HepG2 (cell line): Measurements from ENCODE around the gene LIMA1. TPM values are rescaled to one million over a fixed set of nuclear protein-coding genes. Genes with fewer than 3 reads are reported as not detected.
A peak's percentile ranks its signal among the peaks of the same experiment; 100 is the strongest.

Source experiments
- ARID2 ChIP-seq: sonication (generic); formaldehyde crosslinking; IDR thresholded peaks from 2 replicates; pipeline ENCODE4 v1.8.1; 2022; ENCODE audit warnings: mild to moderate bottlenecking, missing genetic modification reagents, borderline replicate concordance
- CBX2 ChIP-seq, 2 experiments: fragments of 200-600 bp in 1 of 2; sonication (generic); formaldehyde crosslinking in 1 of 2; IDR thresholded peaks; 2 replicates each; pipeline versions ENCODE4 v1.7.0 to v1.8.1; 2018 to 2022; ENCODE audit warnings: low read depth in 2 of 2, low read length in 1 of 2, mild to moderate bottlenecking in 1 of 2, missing genetic modification reagents in 1 of 2
- CCDC6 ChIP-seq: sonication (generic); formaldehyde crosslinking; IDR thresholded peaks from 2 replicates; pipeline ENCODE4 v1.8.1; 2022; ENCODE audit warnings: mild to moderate bottlenecking, missing genetic modification reagents, moderate library complexity
- FOSL1 ChIP-seq: sonication (generic); formaldehyde crosslinking; IDR thresholded peaks from 2 replicates; pipeline ENCODE4 v1.9.0; 2021; ENCODE audit warnings: missing genetic modification reagents, borderline replicate concordance
- GTF2F1 ChIP-seq: fragments of 150-350 bp; IDR thresholded peaks from 2 replicates; pipeline ENCODE4 v1.6.1; 2014; ENCODE audit warnings: low read length
- KLF15 ChIP-seq: sonication (generic); formaldehyde crosslinking; IDR thresholded peaks from 2 replicates; pipeline ENCODE4 v1.8.1; 2023; ENCODE audit warnings: borderline replicate concordance, mild to moderate bottlenecking, inconsistent platforms, missing genetic modification reagents, mixed read lengths
- MBNL3 ChIP-seq: fragments of 250-450 bp; sonication (Bioruptor Pico); conservative IDR thresholded peaks from 2 replicates; pipeline ENCODE4 v1.8.0; 2022; ENCODE audit warnings: mild to moderate bottlenecking, inconsistent platforms
- MED13 ChIP-seq: sonication (generic); formaldehyde crosslinking; IDR thresholded peaks from 2 replicates; pipeline ENCODE4 v1.5.0; 2020; ENCODE audit warnings: missing genetic modification reagents
- NR2F2 ChIP-seq: IDR thresholded peaks from 2 replicates; pipeline ENCODE4 v1.6.1; 2012; ENCODE audit warnings: low read depth, inconsistent platforms, borderline replicate concordance
- PITX1 ChIP-seq: sonication (generic); formaldehyde crosslinking; IDR thresholded peaks from 2 replicates; pipeline ENCODE4 v1.5.1; 2020; ENCODE audit warnings: mild to moderate bottlenecking, missing genetic modification reagents
- POLR2G ChIP-seq: fragments of 200-400 bp; formaldehyde crosslinking; IDR thresholded peaks from 2 replicates; pipeline ENCODE4 v1.6.1; 2018; ENCODE audit warnings: mild to moderate bottlenecking, low read depth, low read length, moderate library complexity
- RFX1 ChIP-seq: fragments of 450-650 bp; IDR thresholded peaks from 2 replicates; pipeline ENCODE4 v1.6.1; 2017
- RXRA ChIP-seq: sonication (generic); formaldehyde crosslinking; IDR thresholded peaks from 2 replicates; pipeline ENCODE4 v1.5.1; 2020; ENCODE audit warnings: missing genetic modification reagents
- SMYD3 ChIP-seq: sonication (generic); formaldehyde crosslinking; IDR thresholded peaks from 2 replicates; pipeline ENCODE4 v1.8.1; 2023; ENCODE audit warnings: mild to moderate bottlenecking, missing genetic modification reagents
- TFE3 ChIP-seq: IDR thresholded peaks from 2 replicates; pipeline ENCODE4 v1.6.1; 2016
- XRCC5 ChIP-seq: fragments of 200-400 bp; formaldehyde crosslinking; optimal IDR thresholded peaks from 2 replicates; pipeline ENCODE3; 2017; ENCODE audit warnings: mild to moderate bottlenecking, low read length
- ZBTB39 ChIP-seq: sonication (generic); formaldehyde crosslinking; IDR thresholded peaks from 2 replicates; pipeline ENCODE4 v1.5.0; 2020; ENCODE audit warnings: missing genetic modification reagents
- ZKSCAN1 ChIP-seq: fragments of 150-350 bp; IDR thresholded peaks from 2 replicates; pipeline ENCODE4 v1.6.1; 2014; ENCODE audit warnings: low read length
- ZNF232 ChIP-seq: sonication (generic); formaldehyde crosslinking; IDR thresholded peaks from 2 replicates; pipeline ENCODE4 v1.4.0; 2020; ENCODE audit warnings: missing genetic modification reagents, borderline replicate concordance
- ZNF562 ChIP-seq: sonication (generic); formaldehyde crosslinking; IDR thresholded peaks from 2 replicates; pipeline ENCODE4 v1.8.0; 2022; ENCODE audit warnings: missing genetic modification reagents, borderline replicate concordance
- ZNF644 ChIP-seq: IDR thresholded peaks from 2 replicates; pipeline ENCODE4 v1.6.1; 2016; ENCODE audit warnings: low read depth
- ZNF678 ChIP-seq: sonication (generic); formaldehyde crosslinking; IDR thresholded peaks from 2 replicates; pipeline ENCODE4 v1.4.0; 2020; ENCODE audit warnings: mild to moderate bottlenecking, missing genetic modification reagents
- ZNF83 ChIP-seq: sonication (generic); formaldehyde crosslinking; IDR thresholded peaks from 2 replicates; pipeline ENCODE4 v1.4.0; 2020; ENCODE audit warnings: missing genetic modification reagents, mild to moderate bottlenecking, borderline replicate concordance
- ZSCAN22 ChIP-seq: sonication (generic); formaldehyde crosslinking; IDR thresholded peaks from 2 replicates; pipeline ENCODE4 v1.4.0; 2020; ENCODE audit warnings: mild to moderate bottlenecking, missing genetic modification reagents
- polyA plus RNA-seq, 8 experiments: library from polyadenylated mRNA; depleted of rRNA in 3 of 8; stranded (reverse) in 7 of 8; unstranded in 1 of 8; fragments of >200 nt; fragmentation: Illumina TruSeq in 4 of 8; extraction: Trizol in 4 of 8; gene quantifications; 2 replicates each; pipeline versions ENCODE4 v1.2.1 to v1.2.3, GENCODE V29; 2011 to 2016; ENCODE audit warnings: low read depth in 4 of 8, missing spikeins in 1 of 8, mixed read lengths in 1 of 8; ENCODE audit not compliant: insufficient read depth in 1 of 8
- total RNA-seq, 5 experiments: library from RNA; depleted of rRNA; stranded (reverse); fragments of >200 nt; fragmentation: Illumina TruSeq; extraction: Trizol; gene quantifications; 2 replicates each; pipeline ENCODE4 v1.2.3, GENCODE V29; 2016; ENCODE audit warnings: low read depth in 1 of 5
- TF ChIP-seq, protein P1 (sequence below): IDR thresholded peaks from 2 replicates; pipeline ENCODE4 v1.6.1; 2016; ENCODE audit warnings: mild to moderate bottlenecking, missing biosample characterization, missing genetic modification reagents
- TF ChIP-seq, protein P2 (sequence below): sonication (generic); formaldehyde crosslinking; IDR thresholded peaks from 2 replicates; pipeline ENCODE4 v1.4.0; 2020; ENCODE audit warnings: missing genetic modification reagents, low read depth, mild to moderate bottlenecking, borderline replicate concordance
- TF ChIP-seq, protein P3 (sequence below): sonication (generic); formaldehyde crosslinking; IDR thresholded peaks from 2 replicates; pipeline ENCODE4 v1.4.0; 2020; ENCODE audit warnings: missing genetic modification reagents

The LIMA1 gene
- total and polyA plus RNA-seq, 2 of the 13 experiments (the other 11 are each of a cell fraction or from before 2014, with no cell fraction given) = 13.0 to 19.8 TPM

DNA sequence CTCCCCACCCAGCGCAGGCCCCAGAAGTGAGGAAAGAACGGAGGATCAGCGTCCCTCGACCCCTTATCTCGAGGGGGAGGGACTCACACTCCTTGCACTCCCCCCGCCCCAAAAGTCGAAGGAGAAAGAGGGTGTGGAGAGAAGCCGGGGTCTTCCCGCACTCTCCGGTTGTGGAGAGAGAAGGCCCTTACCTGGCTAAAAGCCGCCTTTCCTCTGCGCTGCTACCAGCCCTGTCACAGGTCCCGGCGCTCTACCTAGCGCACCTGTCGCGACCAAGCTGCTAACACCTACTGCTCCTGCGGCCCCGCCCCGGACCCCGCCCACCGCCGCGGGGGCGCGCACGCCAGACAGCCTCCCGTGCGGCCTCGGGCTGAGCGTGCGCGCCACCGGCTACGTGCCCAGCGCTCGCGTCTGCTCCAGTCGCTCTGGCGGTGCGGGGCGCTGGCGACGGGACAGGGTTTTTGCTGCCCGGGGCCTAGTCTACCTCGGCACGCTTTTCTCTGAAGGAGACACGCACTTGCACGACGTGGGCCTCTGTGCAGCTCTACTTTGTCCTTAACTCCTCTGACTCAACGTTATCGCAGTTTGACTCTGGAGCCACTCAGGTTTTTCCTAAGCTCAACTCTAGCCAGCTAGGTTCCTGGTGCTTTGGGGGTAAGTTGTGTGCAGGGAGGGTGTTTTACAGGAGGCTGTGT, at the start of gene LIMA1 (continued):
- TF ChIP-seq ZBTB39 (CRISPR knock-in tag) (no peak), ARID2 (CRISPR knock-in tag) (no peak), ZNF644 (CRISPR knock-in tag) (no peak), RXRA (CRISPR knock-in tag) (no peak), ZSCAN22 (CRISPR knock-in tag) (no peak), SMYD3 (CRISPR knock-in tag) (no peak), CBX2 (IDR thresholded peaks at IDR 0.05; ENCODE audit: low read depth, low read length) (no peak), CBX2 (CRISPR knock-in tag; IDR thresholded peaks at IDR 0.05; ENCODE audit: low read depth) (no peak), CCDC6 (CRISPR knock-in tag) (no peak; the same call in 1 of the 2 replicates), NR2F2 (no peak; the same call in 1 of the 2 replicates), GTF2F1 (no peak), RFX1 (no peak), MED13 (CRISPR knock-in tag) (no peak), FOSL1 (CRISPR knock-in tag) (no peak), TFE3 (CRISPR knock-in tag) (no peak), ZNF678 (CRISPR knock-in tag) (no peak), ZNF83 (CRISPR knock-in tag) (no peak), ZKSCAN1 (no peak), POLR2G (peak; percentile 97), ZNF562 (CRISPR knock-in tag) (no peak), KLF15 (CRISPR knock-in tag) (0 out of 2 replicates have a peak, but pooled peaks have one; percentile 65), PITX1 (peak; percentile 50; the same call in 1 of the 2 replicates), XRCC5 (peak; percentile 31), MBNL3 (CRISPR knock-in tag) (no peak), ZNF232 (0 out of 2 replicates have a peak, but pooled peaks have one; percentile 51)
- TF ChIP-seq, protein P1, sequence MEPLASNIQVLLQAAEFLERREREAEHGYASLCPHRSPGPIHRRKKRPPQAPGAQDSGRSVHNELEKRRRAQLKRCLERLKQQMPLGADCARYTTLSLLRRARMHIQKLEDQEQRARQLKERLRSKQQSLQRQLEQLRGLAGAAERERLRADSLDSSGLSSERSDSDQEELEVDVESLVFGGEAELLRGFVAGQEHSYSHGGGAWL (CRISPR knock-in tag) = 0 out of 2 replicates have a peak, but pooled peaks have one; percentile 48
- TF ChIP-seq, protein P2, sequence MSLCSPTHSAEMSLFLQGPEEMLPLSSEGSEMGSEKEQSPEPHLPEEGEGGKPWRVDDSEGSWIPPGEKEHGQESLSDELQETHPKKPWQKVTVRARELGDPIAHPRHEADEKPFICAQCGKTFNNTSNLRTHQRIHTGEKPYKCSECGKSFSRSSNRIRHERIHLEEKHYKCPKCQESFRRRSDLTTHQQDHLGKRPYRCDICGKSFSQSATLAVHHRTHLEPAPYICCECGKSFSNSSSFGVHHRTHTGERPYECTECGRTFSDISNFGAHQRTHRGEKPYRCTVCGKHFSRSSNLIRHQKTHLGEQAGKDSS (CRISPR knock-in tag) = 0 out of 2 replicates have a peak, but pooled peaks have one; percentile 46
- TF ChIP-seq, protein P3, sequence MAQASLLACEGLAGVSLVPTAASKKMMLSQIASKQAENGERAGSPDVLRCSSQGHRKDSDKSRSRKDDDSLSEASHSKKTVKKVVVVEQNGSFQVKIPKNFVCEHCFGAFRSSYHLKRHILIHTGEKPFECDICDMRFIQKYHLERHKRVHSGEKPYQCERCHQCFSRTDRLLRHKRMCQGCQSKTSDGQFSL = no peak
